H9 (cell line): ENCODE measurements around the gene SOX13. TPM values are rescaled to one million over a fixed set of nuclear protein-coding genes. Genes with fewer than 3 reads are reported as not detected.

Source experiments
- DNase-seq: peaks from one replicate; pipeline ENCODE4 v3.0.0-alpha.2; 2017
- H2AFZ ChIP-seq: one replicate; pipeline ENCODE4 v1.6.1; 2013; ENCODE audit warnings: mild to moderate bottlenecking, low read length, control low read depth, moderate library complexity
- H2AK5ac ChIP-seq: 2 replicates; pipeline ENCODE4 v1.6.1; 2013; ENCODE audit warnings: low read length, control low read depth, mixed read lengths; ENCODE audit not compliant: insufficient read length
- H2BK120ac ChIP-seq: one replicate; pipeline ENCODE4 v1.6.1; 2013; ENCODE audit warnings: low read depth, mild to moderate bottlenecking, low read length, control low read depth, inconsistent platforms; ENCODE audit not compliant: poor library complexity, severe bottlenecking
- H2BK12ac ChIP-seq: 2 replicates; pipeline ENCODE4 v1.6.1; 2013; ENCODE audit warnings: low read length, control low read depth, mixed read lengths, low read depth; ENCODE audit not compliant: insufficient read length
- H2BK15ac ChIP-seq: 2 replicates; pipeline ENCODE4 v1.6.1; 2013; ENCODE audit warnings: low read depth, low read length, control low read depth
- H2BK20ac ChIP-seq: one replicate; pipeline ENCODE4 v1.6.1; 2013; ENCODE audit warnings: low read depth, mild to moderate bottlenecking, low read length, control low read depth, inconsistent platforms; ENCODE audit not compliant: poor library complexity, severe bottlenecking
- H2BK5ac ChIP-seq: 2 replicates; pipeline ENCODE4 v1.6.1; 2013; ENCODE audit warnings: low read length, control low read depth, mixed read lengths; ENCODE audit not compliant: insufficient read length
- H3K14ac ChIP-seq: 2 replicates; pipeline ENCODE4 v1.6.1; 2013; ENCODE audit warnings: low read length, control low read depth; ENCODE audit not compliant: insufficient read depth
- H3K18ac ChIP-seq: 2 replicates; pipeline ENCODE4 v1.6.1; 2013; ENCODE audit warnings: low read depth, mild to moderate bottlenecking, mixed read lengths, low read length, control low read depth; ENCODE audit not compliant: insufficient read length
- H3K23ac ChIP-seq: 2 replicates; pipeline ENCODE4 v1.6.1; 2013; ENCODE audit warnings: low read length, control low read depth, mixed read lengths, low read depth; ENCODE audit not compliant: insufficient read length
- H3K23me2 ChIP-seq: 2 replicates; pipeline ENCODE4 v1.6.1; 2013; ENCODE audit warnings: low read depth, mild to moderate bottlenecking, mixed read lengths, low read length, control low read depth; ENCODE audit not compliant: insufficient read length, poor library complexity, severe bottlenecking
- H3K27ac ChIP-seq: 2 replicates; pipeline ENCODE4 v1.5.1; 2013; ENCODE audit warnings: low read length, control low read depth, mixed read lengths, low read depth; ENCODE audit not compliant: insufficient read length
- H3K27me3 ChIP-seq: 2 replicates; pipeline ENCODE4 v1.6.1; 2013; ENCODE audit warnings: low read length, control low read depth, inconsistent platforms; ENCODE audit not compliant: insufficient read depth
- H3K4ac ChIP-seq: 2 replicates; pipeline ENCODE4 v1.6.1; 2013; ENCODE audit warnings: low read depth, mild to moderate bottlenecking, control low read depth, inconsistent platforms, low read length, moderate library complexity
- H3K4me1 ChIP-seq: 2 replicates; pipeline ENCODE4 v1.6.1; 2013; ENCODE audit warnings: low read length, control low read depth, inconsistent platforms; ENCODE audit not compliant: insufficient read depth
- H3K4me2 ChIP-seq: 2 replicates; pipeline ENCODE4 v1.6.1; 2013; ENCODE audit warnings: low read length, control low read depth, mixed read lengths; ENCODE audit not compliant: insufficient read length, insufficient read depth
- H3K56ac ChIP-seq: 2 replicates; pipeline ENCODE4 v1.6.1; 2013; ENCODE audit warnings: low read depth, mild to moderate bottlenecking, mixed read lengths, low read length, control low read depth; ENCODE audit not compliant: insufficient read length
- H3K79me1 ChIP-seq: 2 replicates; pipeline ENCODE4 v1.6.1; 2013; ENCODE audit warnings: low read depth, mild to moderate bottlenecking, moderate library complexity, low read length, control low read depth, inconsistent platforms; ENCODE audit not compliant: insufficient read depth, poor library complexity, severe bottlenecking
- H3K79me2 ChIP-seq: 2 replicates; pipeline ENCODE4 v1.6.1; 2013; ENCODE audit warnings: low read length, control low read depth, inconsistent platforms; ENCODE audit not compliant: insufficient read depth
- H3K9ac ChIP-seq: 2 replicates; pipeline ENCODE4 v1.6.1; 2013; ENCODE audit warnings: low read length, control low read depth, mixed read lengths; ENCODE audit not compliant: insufficient read length; ENCODE audit errors: extremely low read depth
- H3K9me3 ChIP-seq: one replicate; pipeline ENCODE4 v1.6.1; 2013; ENCODE audit warnings: low read depth, low read length, inconsistent platforms; ENCODE audit not compliant: control insufficient read depth
- H3T11ph ChIP-seq: one replicate; pipeline ENCODE4 v1.6.1; 2013; ENCODE audit warnings: mild to moderate bottlenecking, low read length, control low read depth, inconsistent platforms
- H4K20me1 ChIP-seq: one replicate; pipeline ENCODE4 v1.6.1; 2013; ENCODE audit not compliant: control insufficient read depth, insufficient read length, insufficient read depth
- H4K5ac ChIP-seq: 2 replicates; pipeline ENCODE4 v1.6.1; 2013; ENCODE audit warnings: low read depth, mild to moderate bottlenecking, mixed read lengths, low read length, control low read depth; ENCODE audit not compliant: insufficient read length
- H4K8ac ChIP-seq: replicated peaks from 2 replicates; pipeline ENCODE4 v1.6.1; 2013; ENCODE audit warnings: low read length, control low read depth, mixed read lengths, low read depth; ENCODE audit not compliant: insufficient read length
- H4K91ac ChIP-seq: 2 replicates; pipeline ENCODE4 v1.6.1; 2013; ENCODE audit warnings: low read depth, mild to moderate bottlenecking, moderate library complexity, mixed read lengths, low read length, control low read depth; ENCODE audit not compliant: insufficient read length
- H3K27ac Mint-ChIP-seq, 3 experiments: 2 replicates in 2 of 3; 3 replicates in 1 of 3; pipeline ENCODE4 v1.8.0; 2020 to 2021; ENCODE audit warnings: mixed read lengths in 3 of 3, mild to moderate bottlenecking in 1 of 3, moderate library complexity in 1 of 3
- H3K27me3 Mint-ChIP-seq: 2 replicates; pipeline ENCODE4 v1.8.0; 2021; ENCODE audit warnings: low read depth, mild to moderate bottlenecking, moderate library complexity, mixed read lengths
- H3K36me3 Mint-ChIP-seq, 3 experiments: 2 replicates in 2 of 3; 3 replicates in 1 of 3; pipeline ENCODE4 v1.8.0; 2020 to 2021; ENCODE audit warnings: low read depth in 3 of 3, mixed read lengths in 3 of 3; ENCODE audit not compliant: insufficient read depth in 1 of 3
- H3K4me1 Mint-ChIP-seq, 2 experiments: 2 replicates each; pipeline ENCODE4 v1.8.0; 2020; ENCODE audit warnings: mixed read lengths in 2 of 2
- H3K4me3 Mint-ChIP-seq, 2 experiments: 2 replicates in 1 of 2; 3 replicates in 1 of 2; pipeline ENCODE4 v1.8.0; 2020 to 2021; ENCODE audit warnings: mild to moderate bottlenecking in 2 of 2, mixed read lengths in 2 of 2, moderate library complexity in 1 of 2
- H3K9me3 Mint-ChIP-seq, 2 experiments: 2 replicates in 1 of 2; 3 replicates in 1 of 2; pipeline ENCODE4 v1.8.0; 2020; ENCODE audit warnings: mild to moderate bottlenecking in 2 of 2, mixed read lengths in 2 of 2, moderate library complexity in 1 of 2
- WGBS: extraction: QIAGEN DNeasy Blood & Tissue Kit; methylation state at CpG from one replicate; pipeline ENCODE4 v1.1.7; 2013; ENCODE audit warnings: missing lambda C conversion rate, low lambda C conversion rate, mixed read lengths; ENCODE audit not compliant: insufficient read length; ENCODE audit errors: extremely low coverage; 5-methylcytosine and 5-hydroxymethylcytosine counted together
- total RNA-seq: library from RNA; stranded (reverse); gene quantifications from 2 replicates; pipeline ENCODE4 v1.2.1, GENCODE V29; 2021
- TF ChIP-seq, protein P1 (sequence below): fragments of 200-600 bp; sonication (generic); conservative IDR thresholded peaks from 3 replicates; pipeline ENCODE4 v1.8.0; 2021; ENCODE audit warnings: antibody characterized with exemption, mild to moderate bottlenecking

Gene SOX13
- total RNA-seq, 1 experiment from 2014 or later = 120 TPM

DNA sequence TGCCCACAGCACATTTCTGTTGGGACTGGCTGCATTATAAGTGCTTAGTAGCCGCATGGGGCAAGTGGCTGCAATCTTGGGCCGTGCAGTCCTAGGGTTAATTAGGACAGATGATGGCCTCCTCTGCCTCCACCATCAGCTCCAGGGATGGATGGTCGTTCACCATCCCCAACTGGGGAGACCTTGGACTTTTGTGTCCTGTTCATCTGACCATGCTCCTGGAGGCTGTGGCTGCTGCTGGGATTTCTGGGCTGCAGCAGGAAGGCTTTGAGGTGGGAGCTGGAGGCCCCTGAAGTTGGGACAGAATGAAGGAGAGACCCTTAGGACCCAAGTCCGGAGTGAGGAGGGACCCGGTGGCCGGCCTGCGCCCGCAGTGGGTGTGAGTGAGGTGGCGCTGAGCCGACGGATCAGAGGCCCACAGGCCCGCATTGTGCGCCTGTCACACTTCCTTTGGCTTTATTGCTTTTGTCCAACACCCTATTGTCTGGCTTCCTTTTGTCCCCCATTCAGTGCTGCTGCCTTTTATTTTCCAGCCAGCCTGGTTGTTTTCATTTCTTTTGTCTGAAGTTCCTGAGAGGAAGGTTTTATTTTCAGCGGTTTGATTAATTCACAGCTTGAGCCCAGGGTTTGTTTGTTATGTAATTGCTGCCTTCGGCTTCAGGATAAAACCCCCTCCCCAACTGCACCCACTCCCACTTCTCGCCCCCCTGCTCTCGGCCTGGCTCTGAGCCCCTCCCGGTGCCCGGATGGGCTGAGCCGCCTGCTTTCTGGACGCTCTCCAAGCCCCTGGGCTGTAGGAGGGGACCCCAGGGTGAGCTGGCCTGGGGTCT lies 35.6 kb downstream of the SOX13 start:
- H3K9me3 ChIP-seq = no peaks in the 10 kb centered on the region
- Mint-ChIP-seq H3K27ac (peak overlapping the region; percentile 82 to 98 (median 92); a peak in 6 of 7 replicates), H3K9me3 (no peaks in the 10 kb centered on the region), H3K4me3 (peak overlapping the region; percentile 47 to 64), H3K27me3 (no peaks in the 10 kb centered on the region; the same call in 1 of the 2 replicates), H3K4me1 (peaks cover 68 to 76% of the 10 kb centered on the region in 2 experiments), H3K36me3 (peaks cover 6 to 9% (median 7%) of the 10 kb centered on the region in 3 experiments; a peak in 6 of 7 replicates)
- no peak overlapping the region for H3K23ac ChIP-seq
- peak overlapping the region; percentile 57 for H3K4me2 ChIP-seq
- H2AK5ac ChIP-seq = no peak overlapping the region
- no peaks in the 10 kb centered on the region for H3K23me2 ChIP-seq
- no peak overlapping the region for H2AFZ ChIP-seq
- no CpG with 5 or more reads among the region's 21 CpGs for WGBS
- H4K8ac ChIP-seq = no peak overlapping the region
- H4K5ac ChIP-seq = no peak overlapping the region
- no peak overlapping the region for H2BK20ac ChIP-seq
- H2BK12ac ChIP-seq = no peak overlapping the region
- peak overlapping the region; percentile 2 for H3K18ac ChIP-seq
- H4K91ac ChIP-seq = no peak overlapping the region
- TF ChIP-seq, protein P1, sequence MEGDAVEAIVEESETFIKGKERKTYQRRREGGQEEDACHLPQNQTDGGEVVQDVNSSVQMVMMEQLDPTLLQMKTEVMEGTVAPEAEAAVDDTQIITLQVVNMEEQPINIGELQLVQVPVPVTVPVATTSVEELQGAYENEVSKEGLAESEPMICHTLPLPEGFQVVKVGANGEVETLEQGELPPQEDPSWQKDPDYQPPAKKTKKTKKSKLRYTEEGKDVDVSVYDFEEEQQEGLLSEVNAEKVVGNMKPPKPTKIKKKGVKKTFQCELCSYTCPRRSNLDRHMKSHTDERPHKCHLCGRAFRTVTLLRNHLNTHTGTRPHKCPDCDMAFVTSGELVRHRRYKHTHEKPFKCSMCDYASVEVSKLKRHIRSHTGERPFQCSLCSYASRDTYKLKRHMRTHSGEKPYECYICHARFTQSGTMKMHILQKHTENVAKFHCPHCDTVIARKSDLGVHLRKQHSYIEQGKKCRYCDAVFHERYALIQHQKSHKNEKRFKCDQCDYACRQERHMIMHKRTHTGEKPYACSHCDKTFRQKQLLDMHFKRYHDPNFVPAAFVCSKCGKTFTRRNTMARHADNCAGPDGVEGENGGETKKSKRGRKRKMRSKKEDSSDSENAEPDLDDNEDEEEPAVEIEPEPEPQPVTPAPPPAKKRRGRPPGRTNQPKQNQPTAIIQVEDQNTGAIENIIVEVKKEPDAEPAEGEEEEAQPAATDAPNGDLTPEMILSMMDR = no peak
- no peak overlapping the region for H3K56ac ChIP-seq
- no peak overlapping the region for H2BK5ac ChIP-seq
- DNase-seq = peak; percentile 79
- H3K79me1 ChIP-seq = peaks cover 8% of the 10 kb centered on the region
- H3K9ac ChIP-seq = no peak overlapping the region
- no peak overlapping the region for H3T11ph ChIP-seq
- no peaks in the 10 kb centered on the region for H3K27me3 ChIP-seq
- peaks cover 17% of the 10 kb centered on the region for H3K4me1 ChIP-seq
- H3K27ac ChIP-seq = no peak overlapping the region
- H3K14ac ChIP-seq = no peak overlapping the region; the same call in 1 of the 2 replicates
- no peak overlapping the region for H2BK120ac ChIP-seq
- peaks cover 40% of the 10 kb centered on the region; the same call in 1 of the 2 replicates for H3K79me2 ChIP-seq
- peaks cover 3% of the 10 kb centered on the region for H4K20me1 ChIP-seq
- H3K4ac ChIP-seq = no peak overlapping the region
- H2BK15ac ChIP-seq = no peak overlapping the region
